Measurements from ENCODE around the gene LRIT2. TPM values are rescaled to one million over a fixed set of nuclear protein-coding genes. Genes with fewer than 3 reads are reported as not detected.

Gene LRIT2
- total RNA-seq, 1 experiment from 2014 or later, result not detected

GRCh38 chr10:84248794-84249193 lies 23.4 kb upstream of the LRIT2 start:
- no peaks in the 10 kb centered on the region for H3K4me1 ChIP-seq (ENCODE audit: control insufficient read depth, insufficient read depth, low read length)
- H3K27ac ChIP-seq (ENCODE audit: low read length), result no peak overlapping the region
- DNase-seq (ENCODE audit: low read depth, low spot score) (no peak), ATAC-seq (peak; percentile 41; the same call in 1 of the 2 replicates)
- H3K4me3 ChIP-seq (ENCODE audit: low read depth in 2 of 2, low read length in 2 of 2), result no peak overlapping the region
- H3K9me3 ChIP-seq (ENCODE audit: control insufficient read depth, insufficient read depth, low read depth, low read length), result no peaks in the 10 kb centered on the region
- in situ Hi-C loops (cut with HindIII; ENCODE audit: low pct_unique_long_range_greater_than_20kb, low sequenced_read_pairs) (no loop called here), intact Hi-C loops (cut with micrococcal nuclease; ENCODE audit: unreplicated experiment) (no loop called here)
- TF ChIP-seq POLR2AphosphoS5 (IDR thresholded peaks at IDR 0.05; ENCODE audit: low read depth, low read length), result no peak
- TF ChIP-seq TCF7L2 (IDR thresholded peaks at IDR 0.05; ENCODE audit: low read depth, low read length), result no peak
- no peak for TF ChIP-seq REST (IDR thresholded peaks at IDR 0.05; ENCODE audit: insufficient read depth in 1 of 2, low read depth in 2 of 2, low read length in 1 of 2)
- TF ChIP-seq CTCF (IDR thresholded peaks at IDR 0.05), result no peak
- no peak for TF ChIP-seq SIN3A (IDR thresholded peaks at IDR 0.05; ENCODE audit: borderline replicate concordance, insufficient read depth, low read depth, low read length)
- no TSS peak for BruUV-seq (replicated peaks)
- 0 out of 2 replicates have a peak, but pooled peaks cover 4% of the 10 kb centered on the region for H3K27me3 ChIP-seq (ENCODE audit: control insufficient read depth, insufficient read depth, low read length)
- H3K36me3 ChIP-seq (ENCODE audit: control insufficient read depth, insufficient read depth, low read length), result no peaks in the 10 kb centered on the region
- POLR2A ChIA-PET, result no interaction called here
- CTCF ChIA-PET, result no interaction called here

- H3K4me1 ChIP-seq (ENCODE audit: control insufficient read depth, insufficient read depth, low read length), result no peaks in the 10 kb centered on the region
- no peak for TF ChIP-seq SIN3A (IDR thresholded peaks at IDR 0.05; ENCODE audit: borderline replicate concordance, insufficient read depth, low read depth, low read length)
- no peak for TF ChIP-seq POLR2AphosphoS5 (IDR thresholded peaks at IDR 0.05; ENCODE audit: low read depth, low read length)
- TF ChIP-seq TCF7L2 (IDR thresholded peaks at IDR 0.05; ENCODE audit: low read depth, low read length), result no peak
- TF ChIP-seq REST (IDR thresholded peaks at IDR 0.05; ENCODE audit: insufficient read depth in 1 of 2, low read depth in 2 of 2, low read length in 1 of 2), result no peak
- no peak for TF ChIP-seq CTCF (IDR thresholded peaks at IDR 0.05)
- H3K27me3 ChIP-seq (ENCODE audit: control insufficient read depth, insufficient read depth, low read length), result 0 out of 2 replicates have a peak, but pooled peaks cover 4% of the 10 kb centered on the region
- in situ Hi-C loops (cut with HindIII; ENCODE audit: low pct_unique_long_range_greater_than_20kb, low sequenced_read_pairs), result no loop called here
- no peak for DNase-seq (ENCODE audit: low read depth, low spot score)
- BruUV-seq (replicated peaks), result no TSS peak
- intact Hi-C loops (cut with micrococcal nuclease; ENCODE audit: unreplicated experiment), result no loop called here
- ChIA-PET POLR2A (no interaction called here), CTCF (no interaction called here)
- H3K27ac ChIP-seq (ENCODE audit: low read length), result no peak overlapping the region
- H3K36me3 ChIP-seq (ENCODE audit: control insufficient read depth, insufficient read depth, low read length), result no peaks in the 10 kb centered on the region
- H3K9me3 ChIP-seq (ENCODE audit: control insufficient read depth, insufficient read depth, low read depth, low read length), result no peaks in the 10 kb centered on the region
- no peak overlapping the region for H3K4me3 ChIP-seq (ENCODE audit: low read depth in 2 of 2, low read length in 2 of 2)
- ATAC-seq, result no peak
These were observed 22.2 kb upstream of the LRIT2 start for GRCh38 chr10:84247496-84247895.
